CD4-positive, alpha-beta T cell treated with Interleukin-4 for 1 hour (primary cell): ENCODE results near the gene C3orf62.
A peak's percentile ranks its signal among the peaks of the same experiment; 100 is the strongest.
"Not testable (repeated sequence)": the region's sequence is repeated elsewhere in the genome, so short reads cannot be mapped to it uniquely, and the experiment has no call there.

Experiments
- DNase-seq, 2 donors: peaks; one replicate each; pipeline ENCODE4 v3.0.0-alpha.2; 2020 to 2022

Gene C3orf62

DNA sequence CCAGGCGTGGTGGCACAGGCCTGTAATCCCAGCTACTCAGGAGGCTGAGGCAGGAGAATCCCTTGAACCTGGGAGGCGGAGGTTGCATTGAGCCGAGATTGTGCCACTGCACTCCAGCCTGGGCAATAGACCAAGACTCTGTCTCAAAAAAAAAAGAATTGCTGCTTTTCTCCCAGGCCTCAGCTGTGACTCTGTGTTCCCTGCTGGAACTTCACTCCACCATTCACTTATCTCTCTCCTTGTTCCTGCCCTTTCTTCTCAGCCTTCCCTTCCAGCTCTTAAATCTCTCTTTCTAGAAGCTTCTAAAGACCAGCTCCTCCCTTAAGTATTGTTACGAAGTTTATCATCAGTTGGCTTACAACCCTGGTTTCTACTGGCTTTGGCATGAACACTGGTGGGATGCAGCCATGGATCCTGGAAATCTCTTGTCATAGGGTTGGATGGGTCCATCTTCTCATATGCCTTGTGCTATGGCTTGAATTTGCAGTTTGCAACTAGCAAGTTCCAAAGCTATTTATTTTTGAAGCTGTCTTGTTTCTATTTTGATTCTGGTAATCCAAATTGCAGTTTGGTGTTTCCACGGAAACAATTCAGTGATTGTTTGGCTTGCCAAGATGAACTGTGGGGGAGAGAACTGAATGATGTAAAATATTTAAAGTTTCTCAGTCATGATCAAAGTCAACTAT lies 10.5 kb downstream of the C3orf62 start:
- no peak for DNase-seq

DNA sequence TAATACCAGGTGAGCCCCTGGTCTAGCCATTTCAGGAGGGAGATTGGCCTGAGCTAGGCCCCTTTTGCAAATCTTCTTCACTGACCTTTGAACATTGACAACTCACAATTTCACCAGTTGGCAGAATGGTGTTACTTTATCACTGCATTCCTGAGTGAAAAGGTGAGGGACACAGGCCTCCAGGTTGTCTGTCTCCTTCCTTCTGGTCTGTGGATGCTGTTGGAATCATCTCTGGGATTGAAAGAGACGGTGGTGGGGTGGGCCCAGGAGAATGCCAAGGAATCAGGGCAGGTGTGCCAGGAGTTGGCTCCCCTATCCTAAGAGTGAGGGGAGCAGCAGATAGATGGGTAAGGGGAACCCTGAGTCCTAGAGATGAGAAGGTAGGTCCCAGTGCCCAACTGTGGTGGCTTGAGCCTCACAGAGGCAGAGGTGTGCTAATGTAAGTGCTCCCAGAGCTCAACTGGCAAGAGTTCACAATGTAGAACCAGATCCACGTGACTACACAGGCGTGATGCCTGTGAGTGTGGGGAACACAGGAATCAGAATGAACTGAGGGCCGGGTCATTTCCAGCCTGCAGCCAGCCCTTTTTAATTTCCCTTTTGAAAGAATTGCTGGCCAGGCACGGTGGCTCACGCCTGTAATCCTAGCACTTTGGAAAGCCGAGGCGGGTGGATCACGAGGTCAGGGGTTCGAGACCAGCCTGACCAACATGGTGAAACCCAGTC lies 11.2 kb downstream of the C3orf62 start:
- no peak for DNase-seq

DNA sequence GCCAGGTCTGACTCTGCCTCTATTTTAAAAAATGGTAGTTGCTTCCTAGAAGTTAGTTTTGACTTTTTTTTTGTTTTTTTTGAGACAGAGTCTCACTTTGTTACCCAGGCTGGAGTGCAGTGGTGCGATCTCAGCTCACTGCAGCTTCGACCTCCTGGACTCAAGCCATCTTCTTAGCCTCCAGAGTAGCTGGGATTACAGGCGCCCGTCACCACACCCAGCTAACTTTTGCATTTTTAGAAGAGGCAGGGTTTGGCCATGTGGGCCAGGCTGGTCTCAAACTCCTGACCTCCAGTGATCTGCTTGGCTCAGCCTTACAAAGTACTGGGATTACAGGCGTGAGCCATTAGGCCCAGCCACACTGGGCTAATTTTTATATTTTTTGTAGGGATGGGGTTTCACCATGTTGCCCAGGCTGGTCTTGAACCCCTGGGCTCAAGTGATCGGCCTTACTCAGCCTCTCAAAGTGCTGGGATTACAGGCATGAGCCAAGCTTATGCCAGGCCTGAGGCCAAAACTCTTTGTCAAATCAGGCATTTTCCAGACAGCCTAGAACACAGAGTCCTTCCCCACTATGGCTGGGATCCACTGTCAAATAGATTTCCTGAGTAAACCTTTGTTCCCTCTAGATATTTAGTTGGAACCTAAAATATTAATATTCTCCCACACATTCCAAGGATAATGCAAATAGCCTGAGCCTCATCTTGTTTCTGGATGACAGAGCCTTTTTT lies 13.7 kb downstream of the C3orf62 start:
- no peak for DNase-seq

DNA sequence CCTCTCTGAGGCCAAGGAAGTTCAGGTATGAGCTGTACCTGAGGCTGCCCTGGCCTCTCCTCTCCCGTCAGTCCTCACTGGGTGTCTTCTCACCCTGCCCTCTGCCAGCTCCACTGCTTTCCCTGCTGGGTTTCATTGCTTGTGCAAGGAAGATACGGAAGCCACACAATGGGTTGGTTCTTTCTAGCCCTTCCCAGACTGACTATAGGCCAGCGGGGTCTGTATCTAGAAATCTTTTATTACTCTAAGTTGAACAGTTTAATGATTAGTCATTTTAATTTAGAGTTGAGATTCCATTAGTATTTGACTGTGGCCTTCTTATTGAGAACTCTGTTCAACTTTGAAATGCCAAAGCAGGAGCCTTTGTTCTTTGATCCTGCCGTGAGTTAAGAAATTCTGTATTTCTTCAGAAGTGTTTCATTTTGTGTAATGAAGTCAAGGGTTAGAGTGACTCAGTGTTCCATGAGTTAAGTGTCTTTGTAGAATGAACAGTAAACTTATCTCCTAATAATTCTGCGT lies 16.2 kb downstream of the C3orf62 start:
- no peak for DNase-seq

DNA sequence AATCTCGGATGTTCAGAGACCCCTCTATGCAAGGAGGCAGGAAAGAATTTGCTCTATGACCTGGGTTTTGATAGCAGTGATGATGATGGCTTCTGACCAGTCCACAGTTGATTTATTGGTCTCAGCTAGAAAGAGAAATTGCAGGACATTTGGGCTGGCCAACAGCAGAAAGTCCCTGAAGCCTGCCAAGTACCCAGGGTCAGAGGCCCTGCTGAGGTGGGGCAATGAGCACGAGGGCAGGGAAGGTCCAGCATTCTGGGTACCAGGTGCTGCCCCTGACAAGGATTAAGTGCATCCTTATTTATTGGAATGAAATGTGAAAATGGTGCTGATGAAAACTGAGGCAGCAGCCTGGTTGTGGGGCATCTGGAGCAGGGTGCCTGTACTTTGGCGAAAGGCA lies 19.8 kb downstream of the C3orf62 start:
- DNase-seq: no peak

DNA sequence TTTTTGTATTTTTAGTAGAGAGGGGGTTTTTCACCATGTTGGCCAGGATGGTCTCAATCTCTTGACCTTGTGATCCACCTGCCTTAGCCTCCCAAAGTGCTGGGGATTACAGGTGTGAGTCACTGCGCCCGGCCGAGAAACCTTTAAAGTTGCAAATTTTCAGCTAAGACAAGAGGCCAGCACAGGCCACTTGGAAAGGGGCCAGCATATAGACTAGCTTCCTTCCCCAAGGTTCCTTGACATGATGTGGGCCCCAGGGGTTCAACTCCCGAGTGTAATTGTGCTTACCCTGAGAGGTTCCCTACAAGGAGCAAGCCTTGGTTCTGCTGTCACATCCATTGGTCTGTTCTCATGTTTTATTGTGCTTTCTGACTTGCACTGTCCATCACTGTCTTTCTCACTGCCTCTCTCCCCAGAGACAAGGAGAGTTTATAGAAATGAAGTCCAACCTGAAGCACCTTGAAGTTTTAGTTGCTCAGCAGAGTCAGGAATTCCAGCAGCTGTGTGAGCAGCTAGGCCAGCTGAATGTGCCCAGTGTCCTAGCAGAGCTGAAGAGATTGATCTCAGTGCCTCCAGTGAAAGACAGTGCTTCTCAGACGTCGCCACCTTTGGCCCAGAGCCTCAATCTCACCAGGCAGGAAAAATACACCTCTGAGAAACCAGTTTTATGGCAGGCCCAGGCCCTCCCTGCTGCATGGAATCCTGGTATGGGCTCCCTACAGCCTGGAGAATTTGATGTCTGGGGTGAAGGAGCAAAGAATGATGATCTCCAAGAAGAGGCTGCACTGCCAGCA lies 21.1 kb downstream of the C3orf62 start:
- DNase-seq: no peak

DNA sequence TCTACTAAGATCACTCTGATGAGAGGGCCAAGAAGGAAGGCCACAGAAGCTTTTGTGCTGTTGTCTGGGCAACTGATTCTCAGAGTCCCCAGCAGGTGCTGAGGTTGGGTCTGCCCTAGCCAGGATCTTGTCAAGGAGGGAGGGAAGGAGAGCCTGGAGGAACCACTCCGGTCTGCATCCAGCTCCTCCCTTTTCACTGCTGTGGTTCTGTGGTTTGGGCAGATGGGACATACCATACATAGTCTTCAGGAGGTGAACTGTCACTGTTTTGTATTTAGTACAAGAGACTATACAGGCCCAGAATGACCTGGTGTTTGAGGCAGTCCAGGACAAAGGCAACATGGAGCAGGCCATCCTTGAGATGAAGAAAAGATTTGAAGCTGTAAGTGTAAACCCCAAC lies 21.9 kb downstream of the C3orf62 start:
- DNase-seq: no peak

DNA sequence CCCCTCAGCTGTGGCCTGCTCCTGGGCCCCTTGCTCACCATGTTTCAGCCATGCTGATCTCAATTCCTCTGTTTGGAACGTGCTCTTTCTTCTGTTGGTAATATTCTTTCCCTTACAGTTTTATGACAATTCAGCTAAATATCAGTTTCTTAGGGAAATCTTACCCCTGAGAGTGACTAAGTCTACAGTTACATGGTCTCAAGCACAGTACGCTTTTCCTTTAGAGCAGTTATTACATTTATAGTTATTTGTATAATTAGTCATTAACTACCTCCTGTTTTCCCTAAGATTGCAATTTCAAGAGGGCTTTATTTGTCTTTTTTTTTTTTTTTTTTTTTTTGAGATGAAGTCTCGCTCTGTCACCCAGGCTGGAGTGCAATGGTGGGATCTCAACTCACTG lies 23.5 kb downstream of the C3orf62 start:
- DNase-seq: no peak

DNA sequence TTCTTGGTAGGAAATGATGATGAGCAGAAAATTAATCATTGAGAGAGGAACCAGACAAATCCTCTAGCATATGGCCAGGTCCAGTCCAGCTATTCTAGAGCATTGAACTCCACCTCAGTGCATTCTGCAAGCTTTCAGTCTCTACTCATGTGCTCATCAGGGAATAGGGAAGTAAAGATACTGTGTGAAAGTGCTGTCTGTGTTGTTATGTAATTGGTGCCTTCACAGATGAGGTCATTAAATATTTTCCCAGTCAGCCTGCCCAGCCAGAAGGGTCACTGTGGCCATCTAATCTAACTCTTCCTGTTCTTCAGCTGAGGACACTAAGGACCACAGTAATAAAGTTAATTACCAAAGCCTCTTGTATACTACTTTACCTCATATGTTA lies 28.2 kb downstream of the C3orf62 start:
- DNase-seq: peak; percentile 22 to 44

DNA sequence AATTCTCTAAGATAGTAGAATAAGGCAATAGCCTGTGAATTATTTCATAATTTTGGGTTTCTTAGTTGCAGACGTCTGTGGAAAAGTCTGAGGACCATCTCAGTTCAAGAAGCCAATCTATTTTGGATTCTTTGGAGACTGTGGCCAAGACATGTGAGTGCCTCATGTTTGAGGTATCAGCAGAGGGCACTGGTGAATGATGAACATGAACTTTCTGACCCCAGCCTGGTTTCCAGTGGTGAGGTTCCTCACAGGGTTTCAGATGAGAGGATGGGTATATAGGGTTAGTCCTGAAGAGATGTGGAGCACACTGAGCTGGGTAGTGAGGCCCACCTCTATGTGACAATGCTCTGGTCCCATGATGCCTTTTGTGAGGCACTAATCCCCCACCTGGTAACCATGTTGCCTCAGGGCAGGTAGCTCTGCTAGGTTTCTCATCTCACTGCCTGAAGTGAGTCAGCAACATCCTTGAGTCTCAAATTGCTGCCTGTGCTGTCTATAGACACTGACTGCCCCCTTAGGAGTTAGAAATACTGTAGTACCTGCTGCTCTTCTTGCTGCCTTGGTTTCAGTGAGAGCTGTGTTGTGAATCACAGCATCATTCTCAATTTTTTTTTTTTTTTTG lies 32.3 kb downstream of the C3orf62 start:
- no peak for DNase-seq

DNA sequence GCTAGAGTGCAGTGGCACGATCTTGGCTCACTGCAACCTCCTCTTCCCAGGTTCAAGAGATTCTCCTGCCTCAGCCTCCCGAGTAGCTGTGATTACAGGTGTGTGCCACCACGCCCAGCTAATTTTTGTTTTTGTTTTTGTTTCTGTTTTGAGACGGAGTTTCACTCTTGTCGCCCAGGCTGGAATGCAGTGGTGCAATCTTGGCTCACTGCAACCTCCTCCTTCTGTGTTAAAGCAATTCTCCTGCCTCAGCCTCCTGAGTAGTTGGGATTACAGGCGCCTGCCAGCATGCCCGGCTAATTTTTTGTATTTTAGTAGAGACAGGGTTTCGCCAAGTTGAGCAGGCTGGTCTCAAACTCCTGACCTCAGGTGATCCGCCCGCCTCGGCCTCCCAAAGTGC lies 36.9 kb downstream of the C3orf62 start:
- DNase-seq: not testable (repeated sequence)

DNA sequence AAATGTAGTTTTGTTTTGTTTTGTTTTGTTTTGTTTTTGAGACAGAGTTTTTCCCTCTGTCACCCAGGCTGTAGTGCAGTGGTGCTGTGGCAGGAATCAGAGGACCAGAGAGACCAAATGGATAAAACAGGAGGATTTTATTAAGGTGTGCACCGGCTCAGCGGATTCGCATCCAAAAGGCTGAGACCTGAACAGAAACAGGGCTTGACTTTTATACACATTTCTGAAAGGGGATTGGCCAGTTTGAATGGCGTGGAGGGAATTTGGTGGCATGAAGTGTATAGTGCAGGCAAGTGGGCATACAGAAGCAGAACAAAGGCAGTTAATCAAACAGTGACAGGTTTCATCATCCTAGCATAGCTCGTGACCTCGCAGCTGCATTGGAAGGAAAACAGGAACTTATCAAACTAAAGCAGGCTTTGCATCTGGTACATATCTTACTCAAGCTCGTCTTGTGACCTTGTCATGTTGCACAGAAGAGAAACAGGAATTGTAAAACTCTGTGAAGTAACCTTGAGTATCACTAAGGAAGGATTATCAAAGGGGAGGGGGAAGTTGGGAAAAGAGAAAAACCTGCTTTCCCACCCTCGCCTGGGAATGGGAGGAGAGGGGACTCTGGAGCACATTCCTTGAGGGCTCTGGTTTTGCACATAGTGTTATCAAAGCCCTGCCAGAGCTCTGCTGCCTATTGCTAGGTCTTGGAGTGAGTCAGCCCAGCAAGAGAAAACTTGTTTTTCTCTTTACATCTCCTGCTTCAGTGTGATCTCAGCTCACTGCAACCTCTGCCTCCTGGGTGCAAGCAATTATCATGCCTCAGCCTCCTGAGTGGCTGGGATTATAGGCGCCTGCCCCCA lies 38.5 kb downstream of the C3orf62 start:
- DNase-seq: peak; percentile 12 to 59

DNA sequence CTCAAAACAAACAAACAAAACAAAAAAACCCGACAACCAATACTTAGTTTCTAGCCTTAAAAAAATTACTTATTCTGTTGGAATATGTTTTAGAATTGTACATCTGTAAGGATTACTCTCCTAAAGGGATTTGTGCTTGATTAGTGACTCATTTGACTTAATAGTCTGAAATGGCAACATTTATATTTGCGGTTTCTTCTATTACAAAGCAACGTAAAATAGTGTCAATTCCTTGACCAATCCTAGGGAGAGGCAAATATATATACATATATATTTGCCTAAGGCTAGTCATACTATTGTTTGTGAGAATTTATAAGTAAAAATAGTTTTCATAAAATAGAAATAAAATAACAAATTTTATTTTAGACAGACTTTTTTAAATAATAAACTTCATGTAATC lies 39.7 kb downstream of the C3orf62 start:
- no peak for DNase-seq

DNA sequence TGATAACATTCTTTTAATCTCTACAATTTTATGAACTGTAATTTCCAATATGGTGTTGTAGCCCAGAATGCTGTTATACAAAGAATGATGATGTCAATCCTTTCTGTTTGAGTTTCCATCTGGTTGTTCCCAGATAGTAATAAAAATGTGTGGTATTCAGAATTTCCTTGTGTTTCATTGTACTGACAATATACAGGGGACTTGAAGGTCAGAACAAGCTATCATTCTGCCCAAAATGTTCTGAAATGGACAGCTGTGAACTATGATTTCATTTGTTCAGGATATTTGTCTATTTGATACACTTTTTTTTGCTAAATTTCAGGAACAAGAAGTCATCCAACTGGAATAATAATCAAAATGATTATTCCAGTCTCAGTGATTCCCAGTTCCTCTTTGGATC lies 40.8 kb downstream of the C3orf62 start:
- DNase-seq: no peak

DNA sequence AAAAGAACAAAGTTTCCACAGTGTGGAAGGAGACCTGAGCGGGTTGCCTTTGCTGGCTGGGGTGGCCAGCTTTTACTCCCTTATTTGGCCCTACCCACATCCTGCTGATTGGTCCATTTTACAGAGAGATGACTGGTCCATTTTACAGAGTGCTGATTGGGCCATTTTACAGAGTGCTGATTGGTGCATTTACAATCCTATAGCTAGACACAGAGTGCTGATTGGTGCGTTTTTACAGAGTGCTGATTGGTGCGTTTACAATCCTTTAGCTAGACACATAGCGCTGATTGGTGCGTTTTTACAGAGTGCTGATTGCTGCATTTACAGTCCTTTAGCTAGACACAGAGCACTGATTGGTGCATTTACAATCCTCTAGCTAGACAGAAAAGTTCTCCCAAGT lies 48.2 kb downstream of the C3orf62 start:
- not testable (repeated sequence) for DNase-seq

DNA sequence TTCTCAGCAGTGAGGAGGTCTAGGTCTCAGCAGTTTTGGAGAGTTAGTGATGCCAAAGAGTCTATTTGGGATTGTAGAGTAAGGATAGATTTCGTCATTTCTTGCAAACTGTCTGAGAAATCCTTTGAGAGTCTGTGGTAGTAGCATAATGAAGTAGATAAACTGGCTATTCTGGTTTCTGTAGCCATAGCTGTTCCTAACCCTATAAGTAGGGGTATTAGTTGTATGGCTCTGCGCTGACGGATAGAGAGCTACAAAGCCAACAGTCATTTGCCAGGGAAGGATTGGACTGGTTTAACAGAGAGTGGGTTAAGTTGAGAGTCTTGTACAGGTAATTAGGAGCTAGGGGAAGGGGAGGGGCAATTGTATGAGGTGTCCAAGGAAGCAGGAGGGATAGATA lies 55.0 kb downstream of the C3orf62 start:
- no peak for DNase-seq

DNA sequence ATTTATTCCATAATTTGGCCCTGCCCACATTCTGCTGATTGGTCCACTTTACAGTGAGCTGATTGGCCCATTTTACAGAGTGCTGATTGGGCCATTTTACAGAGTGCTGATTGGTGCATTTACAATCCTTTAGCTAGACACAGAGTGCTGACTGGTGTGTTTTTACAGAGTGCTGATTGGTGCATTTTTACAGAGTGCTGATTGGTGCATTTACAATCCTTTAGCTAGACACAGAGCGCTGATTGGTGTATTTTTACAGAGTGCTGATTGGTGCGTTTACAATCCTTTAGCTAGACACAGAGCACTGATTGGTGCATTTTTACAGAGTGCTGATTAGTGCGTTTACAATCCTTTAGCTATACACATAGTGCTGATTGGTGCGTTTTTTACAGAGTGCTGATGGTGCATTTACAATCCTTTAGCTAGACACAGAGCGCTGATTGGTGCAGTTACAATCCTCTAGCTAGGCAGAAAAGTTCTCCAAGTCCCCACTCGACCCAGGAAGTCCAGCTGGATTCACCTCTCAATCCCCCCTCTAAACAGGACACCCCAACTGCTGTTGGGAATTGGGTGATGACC lies 56.0 kb downstream of the C3orf62 start:
- DNase-seq: not testable (repeated sequence)

DNA sequence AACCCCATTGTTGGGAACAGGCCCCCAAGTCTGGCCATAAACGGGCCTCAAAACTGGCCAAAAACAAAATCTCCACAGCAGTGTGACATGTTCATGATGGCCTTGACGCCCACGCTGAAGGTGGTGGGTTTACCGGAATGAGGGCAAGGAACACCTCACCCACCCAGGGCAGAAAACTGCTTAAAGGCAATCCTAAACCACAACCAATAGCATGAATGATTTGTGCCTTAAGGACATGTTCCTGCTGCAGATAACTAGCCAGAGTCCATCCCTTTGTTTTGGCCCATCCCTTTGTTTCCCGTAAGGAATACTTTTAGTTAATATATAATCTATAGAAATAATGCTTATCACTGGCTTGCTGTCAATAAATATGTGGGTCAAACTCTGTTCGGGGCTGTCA lies 57.9 kb downstream of the C3orf62 start:
- no peak for DNase-seq
